ENCODE measurements around the gene LEKR1. TPM values are rescaled to one million over a fixed set of nuclear protein-coding genes. Genes with fewer than 3 reads are reported as not detected.

Gene LEKR1
- total RNA-seq, 2 donors from 2014 or later: 0.20 to 0.70 TPM

DNA sequence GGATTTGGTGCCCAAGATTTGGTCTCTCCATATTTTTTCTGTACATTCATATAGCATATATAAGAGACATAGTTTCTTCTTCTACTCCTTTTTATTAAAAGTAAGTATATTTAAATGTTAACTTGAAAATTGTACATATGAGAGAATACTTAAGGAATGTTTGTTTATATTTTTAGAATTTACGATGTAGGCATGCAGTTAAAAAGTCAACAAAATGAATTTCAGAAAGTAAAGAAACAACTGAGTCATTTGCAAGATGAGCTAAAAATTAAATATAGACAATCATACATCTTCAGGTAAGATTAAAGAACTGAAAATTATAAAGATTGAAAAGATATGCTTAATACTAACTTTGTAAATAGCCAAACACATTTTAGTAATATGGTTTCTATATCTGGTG lies 94.2 kb downstream of the LEKR1 start:
- no peaks in the 10 kb centered on the region for H3K4me1 ChIP-seq
- no peaks in the 10 kb centered on the region for H3K27me3 ChIP-seq
- H3K27ac ChIP-seq: no peak overlapping the region
- DNase-seq (ENCODE audit: low spot score): no peak
- H3K9me3 ChIP-seq: no peaks in the 10 kb centered on the region
- H3K4me3 ChIP-seq: no peak overlapping the region
- H3K36me3 ChIP-seq: no peaks in the 10 kb centered on the region
- TF ChIP-seq, protein P1, sequence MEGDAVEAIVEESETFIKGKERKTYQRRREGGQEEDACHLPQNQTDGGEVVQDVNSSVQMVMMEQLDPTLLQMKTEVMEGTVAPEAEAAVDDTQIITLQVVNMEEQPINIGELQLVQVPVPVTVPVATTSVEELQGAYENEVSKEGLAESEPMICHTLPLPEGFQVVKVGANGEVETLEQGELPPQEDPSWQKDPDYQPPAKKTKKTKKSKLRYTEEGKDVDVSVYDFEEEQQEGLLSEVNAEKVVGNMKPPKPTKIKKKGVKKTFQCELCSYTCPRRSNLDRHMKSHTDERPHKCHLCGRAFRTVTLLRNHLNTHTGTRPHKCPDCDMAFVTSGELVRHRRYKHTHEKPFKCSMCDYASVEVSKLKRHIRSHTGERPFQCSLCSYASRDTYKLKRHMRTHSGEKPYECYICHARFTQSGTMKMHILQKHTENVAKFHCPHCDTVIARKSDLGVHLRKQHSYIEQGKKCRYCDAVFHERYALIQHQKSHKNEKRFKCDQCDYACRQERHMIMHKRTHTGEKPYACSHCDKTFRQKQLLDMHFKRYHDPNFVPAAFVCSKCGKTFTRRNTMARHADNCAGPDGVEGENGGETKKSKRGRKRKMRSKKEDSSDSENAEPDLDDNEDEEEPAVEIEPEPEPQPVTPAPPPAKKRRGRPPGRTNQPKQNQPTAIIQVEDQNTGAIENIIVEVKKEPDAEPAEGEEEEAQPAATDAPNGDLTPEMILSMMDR (IDR thresholded peaks at IDR 0.05): no peak

DNA sequence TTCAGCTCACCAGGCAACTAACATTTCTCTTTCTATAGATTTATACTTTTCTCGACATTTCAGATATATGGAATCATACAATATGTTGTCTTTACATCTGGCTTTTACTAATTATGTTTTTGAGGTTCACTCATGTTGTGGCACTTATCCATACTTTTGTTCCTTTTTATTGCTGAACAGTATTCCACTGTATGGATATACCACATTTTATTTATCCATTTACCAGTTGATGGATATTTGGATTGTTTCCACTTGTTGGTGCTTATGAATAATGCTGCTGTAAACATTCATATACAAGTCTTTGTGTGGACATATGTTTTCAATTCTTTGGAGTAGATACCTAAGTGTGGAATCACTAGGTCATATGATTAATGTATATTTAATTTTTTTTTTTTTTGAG lies 97.2 kb downstream of the LEKR1 start:
- DNase-seq (ENCODE audit: low spot score): no peak
- no peaks in the 10 kb centered on the region for H3K4me1 ChIP-seq
- TF ChIP-seq, protein P1 (IDR thresholded peaks at IDR 0.05): no peak

DNA sequence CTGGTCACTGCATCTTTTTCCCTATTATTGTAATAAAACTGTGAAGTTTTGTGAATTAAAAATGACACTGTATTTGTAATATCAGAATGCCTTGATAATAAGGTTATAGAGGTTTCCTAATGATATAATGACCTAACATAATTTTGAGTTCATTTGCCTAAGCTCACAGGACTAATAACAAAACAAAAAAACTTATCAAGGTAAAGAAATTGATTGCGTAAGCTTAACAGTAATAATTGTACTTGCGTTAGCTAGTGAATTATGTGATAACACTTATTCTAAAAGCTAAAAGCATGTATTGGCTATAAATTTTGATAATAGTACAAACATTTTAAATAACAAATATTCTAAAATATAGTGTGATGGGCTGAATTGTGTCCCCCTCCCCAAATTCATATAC lies 112.6 kb downstream of the LEKR1 start:
- Histone ChIP-seq H3K36me3 (no peaks in the 10 kb centered on the region), H3K4me1 (no peaks in the 10 kb centered on the region), H3K9me3 (no peaks in the 10 kb centered on the region), H3K4me3 (no peak overlapping the region), H3K27ac (no peak overlapping the region), H3K27me3 (no peaks in the 10 kb centered on the region)
- no peak for DNase-seq (ENCODE audit: low spot score)
- TF ChIP-seq, protein P1 (IDR thresholded peaks at IDR 0.05): no peak

More for the DNA sequence above, 97.2 kb downstream of the LEKR1 start:
- Histone ChIP-seq H3K36me3 (no peaks in the 10 kb centered on the region), H3K9me3 (peaks cover 0 to 8% of the 10 kb centered on the region in 2 donors), H3K27me3 (no peaks in the 10 kb centered on the region), H3K27ac (no peak overlapping the region), H3K4me3 (no peak overlapping the region)

DNA sequence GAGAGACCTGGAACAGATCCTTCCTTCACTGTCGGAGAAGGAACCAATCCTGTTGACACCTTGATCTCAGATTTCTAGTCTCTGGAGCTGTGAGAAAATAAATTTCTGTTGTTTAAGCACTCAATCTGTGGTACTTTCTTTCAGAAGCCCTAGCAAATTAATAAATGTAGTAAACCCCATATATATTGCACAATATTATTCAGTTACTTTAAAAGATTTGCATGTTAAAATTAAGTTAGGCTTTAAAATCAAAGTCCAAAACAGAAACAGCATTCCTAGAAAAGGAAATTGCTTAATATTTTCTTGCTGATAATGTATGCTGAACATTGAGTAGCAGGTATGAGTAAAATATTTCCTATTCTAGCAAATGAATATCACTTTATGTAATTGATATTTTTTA lies 113.2 kb downstream of the LEKR1 start:
- Histone ChIP-seq H3K4me3 (no peak overlapping the region), H3K4me1 (no peaks in the 10 kb centered on the region), H3K9me3 (no peaks in the 10 kb centered on the region), H3K27me3 (no peaks in the 10 kb centered on the region), H3K36me3 (no peaks in the 10 kb centered on the region), H3K27ac (no peak overlapping the region)
- TF ChIP-seq, protein P1 (IDR thresholded peaks at IDR 0.05): no peak
- no peak for DNase-seq (ENCODE audit: low spot score)

DNA sequence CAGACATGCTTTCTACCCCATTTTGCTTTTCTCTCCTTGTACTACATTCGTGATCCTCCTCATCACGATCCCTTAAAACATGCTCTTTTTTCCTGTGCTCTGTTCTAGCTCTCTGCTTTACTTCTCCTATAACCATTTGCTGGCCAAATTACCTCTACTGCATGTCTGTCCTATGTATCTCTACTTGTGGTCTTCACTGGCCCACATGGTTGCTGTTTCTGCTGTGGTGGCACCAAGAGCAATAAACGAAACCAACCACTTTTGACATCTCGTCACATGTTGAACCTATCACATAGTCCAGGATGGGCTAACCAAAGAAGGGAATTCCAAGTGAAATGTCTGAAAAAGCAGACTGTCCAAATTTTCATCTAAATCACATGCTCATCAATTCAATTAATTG lies 115.2 kb downstream of the LEKR1 start:
- TF ChIP-seq, protein P1 (IDR thresholded peaks at IDR 0.05): no peak
- no peak for DNase-seq (ENCODE audit: low spot score)

More for the DNA sequence above, 115.2 kb downstream of the LEKR1 start:
- Histone ChIP-seq H3K36me3 (no peaks in the 10 kb centered on the region), H3K27me3 (no peaks in the 10 kb centered on the region), H3K4me1 (no peaks in the 10 kb centered on the region), H3K9me3 (no peaks in the 10 kb centered on the region), H3K4me3 (no peak overlapping the region), H3K27ac (no peak overlapping the region)

Data from right atrium auricular region (tissue), 2 donors.